HG02840 (cell line): ENCODE data around the gene MDGA2.
"Not testable (repeated sequence)": the region's sequence is repeated elsewhere in the genome, so short reads cannot be mapped to it uniquely, and the experiment has no call there.

ENCODE experiments used
- ATAC-seq: cut with Tn5 transposase; IDR thresholded peaks from one replicate; pipeline ENCODE4 v1.9.1; 2021; ENCODE audit warnings: mild to moderate bottlenecking, moderate library complexity, moderate number of reproducible peaks; ENCODE audit not compliant: unreplicated experiment, low FRiP score

MDGA2 gene

GRCh38 chr14:47262801-47263200, 412.6 kb downstream of the MDGA2 start:
- no peak for ATAC-seq

- no peak for ATAC-seq
These were observed 414.1 kb downstream of the MDGA2 start for GRCh38 chr14:47261350-47261749.

- no peak for ATAC-seq
These were observed 415.6 kb downstream of the MDGA2 start for GRCh38 chr14:47259796-47260195.

GRCh38 chr14:47257013-47257412, 418.4 kb downstream of the MDGA2 start:
- no peak for ATAC-seq

- ATAC-seq, result no peak
These were observed 422.6 kb downstream of the MDGA2 start for GRCh38 chr14:47252802-47253201.

- ATAC-seq, result no peak
These were observed 429.0 kb downstream of the MDGA2 start for GRCh38 chr14:47246367-47246766.

GRCh38 chr14:47242579-47242978, 432.8 kb downstream of the MDGA2 start:
- not testable (repeated sequence) for ATAC-seq

- no peak for ATAC-seq
These were observed 434.5 kb downstream of the MDGA2 start for GRCh38 chr14:47240748-47241437.

- ATAC-seq, result no peak
These were observed 439.8 kb downstream of the MDGA2 start for GRCh38 chr14:47235619-47236018.

GRCh38 chr14:47226877-47227520, 448.4 kb downstream of the MDGA2 start:
- no peak for ATAC-seq

GRCh38 chr14:47223656-47224055, 451.7 kb downstream of the MDGA2 start:
- ATAC-seq, result no peak

GRCh38 chr14:47220096-47220495, 455.3 kb downstream of the MDGA2 start:
- no peak for ATAC-seq

- no peak for ATAC-seq
These were observed 464.1 kb downstream of the MDGA2 start for GRCh38 chr14:47211263-47211662.

- no peak for ATAC-seq
These were observed 465.3 kb downstream of the MDGA2 start for GRCh38 chr14:47210099-47210498.

GRCh38 chr14:47208434-47208833, 467.0 kb downstream of the MDGA2 start:
- ATAC-seq, result no peak

- ATAC-seq, result no peak
These were observed 467.8 kb downstream of the MDGA2 start for GRCh38 chr14:47207617-47208016.

- no peak for ATAC-seq
These were observed 474.7 kb downstream of the MDGA2 start for GRCh38 chr14:47200740-47201139.

- ATAC-seq, result no peak
These were observed 479.8 kb downstream of the MDGA2 start for GRCh38 chr14:47195582-47195981.

GRCh38 chr14:47194055-47194454, 481.4 kb downstream of the MDGA2 start:
- ATAC-seq, result no peak

- not testable (repeated sequence) for ATAC-seq
These were observed 483.2 kb downstream of the MDGA2 start for GRCh38 chr14:47192203-47192602.

- ATAC-seq, result no peak
These were observed 483.7 kb downstream of the MDGA2 start for GRCh38 chr14:47191700-47192099.

- no peak for ATAC-seq
These were observed 485.4 kb downstream of the MDGA2 start for GRCh38 chr14:47189911-47190484.
